GM23338 (cell line): ENCODE measurements around the gene ZMYND11. TPM values are rescaled to one million over a fixed set of nuclear protein-coding genes. Genes with fewer than 3 reads are reported as not detected.

ENCODE experiments used
- ATAC-seq: fragments of 200-7000 bp; cut with Tn5 transposase; 3 replicates; pipeline ENCODE4 v1.9.1; 2020
- DNase-seq: peaks from one replicate; pipeline ENCODE4 v3.0.0-alpha.2; 2015; ENCODE audit warnings: low spot score
- H2AFZ ChIP-seq: fragments of 200-600 bp; sonication (generic); 2 replicates; pipeline ENCODE4 v1.8.0; 2016; ENCODE audit warnings: antibody characterized with exemption, mild to moderate bottlenecking, moderate library complexity
- H3F3A ChIP-seq: fragments of 200-600 bp; sonication (generic); replicated peaks from 2 replicates; pipeline ENCODE4 v1.8.0; 2017; ENCODE audit warnings: antibody characterized with exemption, mixed run types, low read depth
- H3K27ac ChIP-seq: fragments of 200-600 bp; sonication (generic); 2 replicates; pipeline ENCODE4 v1.6.1; 2016; ENCODE audit warnings: low read depth
- H3K27me3 ChIP-seq: fragments of 200-600 bp; sonication (generic); 2 replicates; pipeline ENCODE4 v1.8.0; 2016; ENCODE audit warnings: mild to moderate bottlenecking, mixed run types, moderate library complexity; ENCODE audit not compliant: insufficient read depth
- H3K36me3 ChIP-seq: fragments of 200-600 bp; sonication (generic); 2 replicates; pipeline ENCODE4 v1.8.0; 2016; ENCODE audit warnings: mild to moderate bottlenecking; ENCODE audit not compliant: insufficient read depth
- H3K4me1 ChIP-seq: fragments of 200-600 bp; sonication (generic); 2 replicates; pipeline ENCODE4 v1.8.0; 2016; ENCODE audit warnings: mild to moderate bottlenecking, moderate library complexity; ENCODE audit not compliant: insufficient read depth
- H3K4me2 ChIP-seq: fragments of 200-600 bp; sonication (generic); 2 replicates; pipeline ENCODE4 v1.7.1; 2017; ENCODE audit warnings: mixed run types
- H3K4me3 ChIP-seq: fragments of 200-600 bp; sonication (generic); 2 replicates; pipeline ENCODE4 v1.6.1; 2016; ENCODE audit warnings: mixed run types
- H3K79me2 ChIP-seq: fragments of 200-600 bp; sonication (generic); replicated peaks from 2 replicates; pipeline ENCODE4 v1.8.0; 2017; ENCODE audit warnings: mild to moderate bottlenecking; ENCODE audit not compliant: insufficient read depth
- H3K9me2 ChIP-seq: fragments of 200-600 bp; sonication (generic); 2 replicates; pipeline ENCODE4 v1.8.0; 2017; ENCODE audit not compliant: insufficient read depth
- H4K20me1 ChIP-seq: fragments of 200-600 bp; sonication (generic); replicated peaks from 2 replicates; pipeline ENCODE4 v1.8.0; 2017; ENCODE audit warnings: mild to moderate bottlenecking; ENCODE audit not compliant: insufficient read depth
- H3K27ac Mint-ChIP-seq: 2 replicates; pipeline ENCODE4 v1.8.0; 2020; ENCODE audit warnings: inconsistent platforms, mild to moderate bottlenecking, moderate library complexity, mixed read lengths
- H3K27me3 Mint-ChIP-seq: 3 replicates; pipeline ENCODE4 v1.8.0; 2022; ENCODE audit warnings: low read depth, mild to moderate bottlenecking, moderate library complexity, mixed read lengths, inconsistent platforms; ENCODE audit not compliant: insufficient read depth, poor library complexity
- H3K36me3 Mint-ChIP-seq: 3 replicates; pipeline ENCODE4 v1.8.0; 2021; ENCODE audit warnings: low read depth, mild to moderate bottlenecking, inconsistent platforms, moderate library complexity, mixed read lengths
- H3K4me1 Mint-ChIP-seq: 3 replicates; pipeline ENCODE4 v1.8.0; 2020; ENCODE audit warnings: mild to moderate bottlenecking, inconsistent platforms, mixed read lengths
- H3K4me3 Mint-ChIP-seq: 3 replicates; pipeline ENCODE4 v1.8.0; 2021; ENCODE audit warnings: moderate library complexity, mild to moderate bottlenecking, inconsistent platforms, mixed read lengths
- H3K9me3 Mint-ChIP-seq: 3 replicates; pipeline ENCODE4 v1.8.0; 2020; ENCODE audit warnings: moderate library complexity, mild to moderate bottlenecking, inconsistent platforms, mixed read lengths
- EZH2phosphoT487 ChIP-seq: fragments of 200-600 bp; sonication (generic); IDR thresholded peaks from one replicate; pipeline ENCODE4 v1.8.1; 2018; ENCODE audit warnings: antibody characterized with exemption; ENCODE audit not compliant: unreplicated experiment
- JUNB ChIP-seq: IDR thresholded peaks from one replicate; pipeline ENCODE4 v1.6.1; 2016; ENCODE audit warnings: antibody characterized with exemption; ENCODE audit not compliant: unreplicated experiment
- NANOG ChIP-seq: IDR thresholded peaks from 2 replicates; pipeline ENCODE4 v1.6.1; 2016; ENCODE audit warnings: antibody characterized with exemption, borderline replicate concordance
- ZNF114 ChIP-seq: fragments of 250-450 bp; sonication (Bioruptor Pico); IDR thresholded peaks from 2 replicates; pipeline ENCODE4 v1.5.0; 2020; ENCODE audit warnings: mild to moderate bottlenecking, moderate library complexity
- polyA plus RNA-seq: library from polyadenylated mRNA; unstranded; fragments of >200 nt; fragmentation: Nextera tagmentation; extraction: Ambion mirVana; gene quantifications from 2 replicates; pipeline ENCODE4 v1.2.1, GENCODE V29; 2016
- total RNA-seq: library from RNA; depleted of rRNA; stranded (reverse); fragments of >200 nt; shearing (Covaris generic); gene quantifications from 2 replicates; pipeline ENCODE4 v1.2.3, GENCODE V29; 2014
- TF ChIP-seq, protein P1 (sequence below): IDR thresholded peaks from 2 replicates; pipeline ENCODE4 v1.6.1; 2016; ENCODE audit warnings: antibody characterized with exemption
- TF ChIP-seq, protein P2 (sequence below): fragments of 250-450 bp; sonication (Bioruptor Pico); IDR thresholded peaks from 2 replicates; pipeline ENCODE4 v1.5.0; 2020; ENCODE audit warnings: mild to moderate bottlenecking, moderate library complexity
- TF ChIP-seq, protein P3 (sequence below): IDR thresholded peaks from one replicate; pipeline ENCODE4 v1.6.1; 2018; ENCODE audit warnings: antibody characterized with exemption; ENCODE audit not compliant: unreplicated experiment

ZMYND11 gene
- total and polyA plus RNA-seq, 2 experiments from 2014 or later: 8.9 to 16.9 TPM

- Histone ChIP-seq H3K27ac (no peak overlapping the region), H3K4me3 (no peak overlapping the region), H3F3A (no peaks in the 10 kb centered on the region), H3K79me2 (no peaks in the 10 kb centered on the region), H3K4me1 (no peaks in the 10 kb centered on the region), H3K36me3 (no peaks in the 10 kb centered on the region), H3K9me2 (no peaks in the 10 kb centered on the region), H4K20me1 (no peaks in the 10 kb centered on the region), H3K4me2 (no peak overlapping the region), H2AFZ (no peak overlapping the region), H3K27me3 (no peaks in the 10 kb centered on the region)
- H3K27ac Mint-ChIP-seq: no peak overlapping the region
- DNase-seq (no peak), ATAC-seq (no peak)
- H3K27me3 Mint-ChIP-seq: peaks cover 5% of the 10 kb centered on the region
- no peaks in the 10 kb centered on the region for H3K36me3 Mint-ChIP-seq
- no peak overlapping the region for H3K4me3 Mint-ChIP-seq
- TF ChIP-seq, protein P1, sequence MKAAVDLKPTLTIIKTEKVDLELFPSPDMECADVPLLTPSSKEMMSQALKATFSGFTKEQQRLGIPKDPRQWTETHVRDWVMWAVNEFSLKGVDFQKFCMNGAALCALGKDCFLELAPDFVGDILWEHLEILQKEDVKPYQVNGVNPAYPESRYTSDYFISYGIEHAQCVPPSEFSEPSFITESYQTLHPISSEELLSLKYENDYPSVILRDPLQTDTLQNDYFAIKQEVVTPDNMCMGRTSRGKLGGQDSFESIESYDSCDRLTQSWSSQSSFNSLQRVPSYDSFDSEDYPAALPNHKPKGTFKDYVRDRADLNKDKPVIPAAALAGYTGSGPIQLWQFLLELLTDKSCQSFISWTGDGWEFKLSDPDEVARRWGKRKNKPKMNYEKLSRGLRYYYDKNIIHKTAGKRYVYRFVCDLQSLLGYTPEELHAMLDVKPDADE: no peak
- TF ChIP-seq NANOG (no peak), EZH2phosphoT487 (no peak)
- H3K9me3 Mint-ChIP-seq: peaks cover 20% of the 10 kb centered on the region
- peaks cover 4% of the 10 kb centered on the region; the same call in 2 of the 3 replicates for H3K4me1 Mint-ChIP-seq
Observed at GRCh38 chr10:124874-125273, 10.4 kb upstream of the ZMYND11 start.

GRCh38 chr10:127612-128432 is 7.4 kb upstream of the ZMYND11 start:
- ATAC-seq (no peak), DNase-seq (no peak)
- Mint-ChIP-seq H3K9me3 (peaks cover 7% of the 10 kb centered on the region), H3K36me3 (no peaks in the 10 kb centered on the region), H3K27me3 (peaks cover 6% of the 10 kb centered on the region), H3K4me3 (no peak overlapping the region), H3K27ac (no peak overlapping the region), H3K4me1 (peaks cover 10% of the 10 kb centered on the region)
- Histone ChIP-seq H3F3A (no peaks in the 10 kb centered on the region), H3K4me1 (peaks cover 6% of the 10 kb centered on the region), H3K4me3 (no peak overlapping the region), H3K36me3 (no peaks in the 10 kb centered on the region), H3K79me2 (no peaks in the 10 kb centered on the region), H3K9me2 (no peaks in the 10 kb centered on the region), H2AFZ (no peak overlapping the region), H3K27ac (no peak overlapping the region), H3K4me2 (no peak overlapping the region), H4K20me1 (no peaks in the 10 kb centered on the region), H3K27me3 (peaks cover 9% of the 10 kb centered on the region)
- TF ChIP-seq, protein P1: no peak
- no peak for TF ChIP-seq JUNB
- TF ChIP-seq EZH2phosphoT487: no peak
- TF ChIP-seq, protein P2, sequence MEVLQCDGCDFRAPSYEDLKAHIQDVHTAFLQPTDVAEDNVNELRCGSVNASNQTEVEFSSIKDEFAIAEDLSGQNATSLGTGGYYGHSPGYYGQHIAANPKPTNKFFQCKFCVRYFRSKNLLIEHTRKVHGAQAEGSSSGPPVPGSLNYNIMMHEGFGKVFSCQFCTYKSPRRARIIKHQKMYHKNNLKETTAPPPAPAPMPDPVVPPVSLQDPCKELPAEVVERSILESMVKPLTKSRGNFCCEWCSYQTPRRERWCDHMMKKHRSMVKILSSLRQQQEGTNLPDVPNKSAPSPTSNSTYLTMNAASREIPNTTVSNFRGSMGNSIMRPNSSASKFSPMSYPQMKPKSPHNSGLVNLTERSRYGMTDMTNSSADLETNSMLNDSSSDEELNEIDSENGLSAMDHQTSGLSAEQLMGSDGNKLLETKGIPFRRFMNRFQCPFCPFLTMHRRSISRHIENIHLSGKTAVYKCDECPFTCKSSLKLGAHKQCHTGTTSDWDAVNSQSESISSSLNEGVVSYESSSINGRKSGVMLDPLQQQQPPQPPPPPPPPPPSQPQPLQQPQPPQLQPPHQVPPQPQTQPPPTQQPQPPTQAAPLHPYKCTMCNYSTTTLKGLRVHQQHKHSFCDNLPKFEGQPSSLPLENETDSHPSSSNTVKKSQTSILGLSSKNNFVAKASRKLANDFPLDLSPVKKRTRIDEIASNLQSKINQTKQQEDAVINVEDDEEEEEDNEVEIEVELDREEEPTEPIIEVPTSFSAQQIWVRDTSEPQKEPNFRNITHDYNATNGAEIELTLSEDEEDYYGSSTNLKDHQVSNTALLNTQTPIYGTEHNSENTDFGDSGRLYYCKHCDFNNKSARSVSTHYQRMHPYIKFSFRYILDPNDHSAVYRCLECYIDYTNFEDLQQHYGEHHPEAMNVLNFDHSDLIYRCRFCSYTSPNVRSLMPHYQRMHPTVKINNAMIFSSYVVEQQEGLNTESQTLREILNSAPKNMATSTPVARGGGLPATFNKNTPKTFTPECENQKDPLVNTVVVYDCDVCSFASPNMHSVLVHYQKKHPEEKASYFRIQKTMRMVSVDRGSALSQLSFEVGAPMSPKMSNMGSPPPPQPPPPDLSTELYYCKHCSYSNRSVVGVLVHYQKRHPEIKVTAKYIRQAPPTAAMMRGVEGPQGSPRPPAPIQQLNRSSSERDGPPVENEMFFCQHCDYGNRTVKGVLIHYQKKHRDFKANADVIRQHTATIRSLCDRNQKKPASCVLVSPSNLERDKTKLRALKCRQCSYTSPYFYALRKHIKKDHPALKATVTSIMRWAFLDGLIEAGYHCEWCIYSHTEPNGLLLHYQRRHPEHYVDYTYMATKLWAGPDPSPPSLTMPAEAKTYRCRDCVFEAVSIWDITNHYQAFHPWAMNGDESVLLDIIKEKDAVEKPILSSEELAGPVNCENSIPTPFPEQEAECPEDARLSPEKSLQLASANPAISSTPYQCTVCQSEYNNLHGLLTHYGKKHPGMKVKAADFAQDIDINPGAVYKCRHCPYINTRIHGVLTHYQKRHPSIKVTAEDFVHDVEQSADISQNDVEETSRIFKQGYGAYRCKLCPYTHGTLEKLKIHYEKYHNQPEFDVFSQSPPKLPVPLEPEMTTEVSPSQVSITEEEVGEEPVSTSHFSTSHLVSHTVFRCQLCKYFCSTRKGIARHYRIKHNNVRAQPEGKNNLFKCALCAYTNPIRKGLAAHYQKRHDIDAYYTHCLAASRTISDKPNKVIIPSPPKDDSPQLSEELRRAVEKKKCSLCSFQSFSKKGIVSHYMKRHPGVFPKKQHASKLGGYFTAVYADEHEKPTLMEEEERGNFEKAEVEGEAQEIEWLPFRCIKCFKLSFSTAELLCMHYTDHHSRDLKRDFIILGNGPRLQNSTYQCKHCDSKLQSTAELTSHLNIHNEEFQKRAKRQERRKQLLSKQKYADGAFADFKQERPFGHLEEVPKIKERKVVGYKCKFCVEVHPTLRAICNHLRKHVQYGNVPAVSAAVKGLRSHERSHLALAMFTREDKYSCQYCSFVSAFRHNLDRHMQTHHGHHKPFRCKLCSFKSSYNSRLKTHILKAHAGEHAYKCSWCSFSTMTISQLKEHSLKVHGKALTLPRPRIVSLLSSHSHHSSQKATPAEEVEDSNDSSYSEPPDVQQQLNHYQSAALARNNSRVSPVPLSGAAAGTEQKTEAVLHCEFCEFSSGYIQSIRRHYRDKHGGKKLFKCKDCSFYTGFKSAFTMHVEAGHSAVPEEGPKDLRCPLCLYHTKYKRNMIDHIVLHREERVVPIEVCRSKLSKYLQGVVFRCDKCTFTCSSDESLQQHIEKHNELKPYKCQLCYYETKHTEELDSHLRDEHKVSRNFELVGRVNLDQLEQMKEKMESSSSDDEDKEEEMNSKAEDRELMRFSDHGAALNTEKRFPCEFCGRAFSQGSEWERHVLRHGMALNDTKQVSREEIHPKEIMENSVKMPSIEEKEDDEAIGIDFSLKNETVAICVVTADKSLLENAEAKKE (CRISPR knock-in tag): no peak
- TF ChIP-seq ZNF114 (CRISPR knock-in tag): no peak
- no peak for TF ChIP-seq NANOG
- TF ChIP-seq, protein P3, sequence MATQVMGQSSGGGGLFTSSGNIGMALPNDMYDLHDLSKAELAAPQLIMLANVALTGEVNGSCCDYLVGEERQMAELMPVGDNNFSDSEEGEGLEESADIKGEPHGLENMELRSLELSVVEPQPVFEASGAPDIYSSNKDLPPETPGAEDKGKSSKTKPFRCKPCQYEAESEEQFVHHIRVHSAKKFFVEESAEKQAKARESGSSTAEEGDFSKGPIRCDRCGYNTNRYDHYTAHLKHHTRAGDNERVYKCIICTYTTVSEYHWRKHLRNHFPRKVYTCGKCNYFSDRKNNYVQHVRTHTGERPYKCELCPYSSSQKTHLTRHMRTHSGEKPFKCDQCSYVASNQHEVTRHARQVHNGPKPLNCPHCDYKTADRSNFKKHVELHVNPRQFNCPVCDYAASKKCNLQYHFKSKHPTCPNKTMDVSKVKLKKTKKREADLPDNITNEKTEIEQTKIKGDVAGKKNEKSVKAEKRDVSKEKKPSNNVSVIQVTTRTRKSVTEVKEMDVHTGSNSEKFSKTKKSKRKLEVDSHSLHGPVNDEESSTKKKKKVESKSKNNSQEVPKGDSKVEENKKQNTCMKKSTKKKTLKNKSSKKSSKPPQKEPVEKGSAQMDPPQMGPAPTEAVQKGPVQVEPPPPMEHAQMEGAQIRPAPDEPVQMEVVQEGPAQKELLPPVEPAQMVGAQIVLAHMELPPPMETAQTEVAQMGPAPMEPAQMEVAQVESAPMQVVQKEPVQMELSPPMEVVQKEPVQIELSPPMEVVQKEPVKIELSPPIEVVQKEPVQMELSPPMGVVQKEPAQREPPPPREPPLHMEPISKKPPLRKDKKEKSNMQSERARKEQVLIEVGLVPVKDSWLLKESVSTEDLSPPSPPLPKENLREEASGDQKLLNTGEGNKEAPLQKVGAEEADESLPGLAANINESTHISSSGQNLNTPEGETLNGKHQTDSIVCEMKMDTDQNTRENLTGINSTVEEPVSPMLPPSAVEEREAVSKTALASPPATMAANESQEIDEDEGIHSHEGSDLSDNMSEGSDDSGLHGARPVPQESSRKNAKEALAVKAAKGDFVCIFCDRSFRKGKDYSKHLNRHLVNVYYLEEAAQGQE: no peak
